Astrocyte of the hippocampus (primary cell): Measurements from ENCODE around the gene DLST.
"Not testable (repeated sequence)": the region's sequence is repeated elsewhere in the genome, so short reads cannot be mapped to it uniquely, and the experiment has no call there.

ENCODE experiments used
- DNase-seq: peaks from one replicate; pipeline ENCODE4 v3.0.0; 2011; ENCODE audit warnings: low read depth, low spot score

The DLST gene

GRCh38 chr14:74917646-74918081, 35.9 kb downstream of the DLST start:
- no peak for DNase-seq

GRCh38 chr14:74918380-74918779, 36.7 kb downstream of the DLST start:
- no peak for DNase-seq

- peak; percentile 20 for DNase-seq
Measured at GRCh38 chr14:74919421-74920165, 37.9 kb downstream of the DLST start.

GRCh38 chr14:74920281-74920680, 38.6 kb downstream of the DLST start:
- DNase-seq, result no peak

- DNase-seq, result no peak
Measured at GRCh38 chr14:74921053-74921620, 39.4 kb downstream of the DLST start.

- DNase-seq, result no peak
Measured at GRCh38 chr14:74921987-74922751, 40.5 kb downstream of the DLST start.

GRCh38 chr14:74922752-74923401, 41.2 kb downstream of the DLST start, which contains the start of gene RPS6KL1:
RPS6KL1 (minus strand) TSS chr14:74923260; CDS start chr14:74921541, 1,719 bp downstream.
- peak; percentile 88 for DNase-seq

GRCh38 chr14:74924061-74924460, 42.3 kb downstream of the DLST start:
- DNase-seq, result no peak

- DNase-seq, result no peak
Measured at GRCh38 chr14:74927225-74927624, 45.5 kb downstream of the DLST start.

GRCh38 chr14:74929242-74929641, 47.5 kb downstream of the DLST start:
- DNase-seq, result no peak

- not testable (repeated sequence) for DNase-seq
Measured at GRCh38 chr14:74931744-74932143, 50.0 kb downstream of the DLST start.

- no peak for DNase-seq
Measured at GRCh38 chr14:74932401-74932901, 50.7 kb downstream of the DLST start.

GRCh38 chr14:74932936-74933335, 51.2 kb downstream of the DLST start:
- DNase-seq, result not testable (repeated sequence)

GRCh38 chr14:74934041-74934440, 52.3 kb downstream of the DLST start:
- DNase-seq, result no peak

GRCh38 chr14:74934476-74935359, 53.0 kb downstream of the DLST start:
- DNase-seq, result no peak

- no peak for DNase-seq
Measured at GRCh38 chr14:74935360-74935680, 53.6 kb downstream of the DLST start.

- DNase-seq, result no peak
Measured at GRCh38 chr14:74936151-74936550, 54.4 kb downstream of the DLST start.

- no peak for DNase-seq
Measured at GRCh38 chr14:74936731-74937130, 55.0 kb downstream of the DLST start.

GRCh38 chr14:74937171-74937570, 55.5 kb downstream of the DLST start:
- no peak for DNase-seq

- DNase-seq, result no peak
Measured at GRCh38 chr14:74938531-74939495, 57.1 kb downstream of the DLST start.
